Fibroblast of peridontal ligament (primary cell): ENCODE results near the gene TULP4.
"Not testable (repeated sequence)": the region's sequence is repeated elsewhere in the genome, so short reads cannot be mapped to it uniquely, and the experiment has no call there.

Experiments
- DNase-seq: peaks from one replicate; pipeline ENCODE4 v3.0.0-alpha.2; 2010; ENCODE audit errors: extremely low read depth

Gene TULP4

GRCh38 chr6:158527858-158528257 is 215.6 kb downstream of the TULP4 start:
- DNase-seq = not testable (repeated sequence)

GRCh38 chr6:158528826-158529225 is 216.6 kb downstream of the TULP4 start:
- DNase-seq = no peak

GRCh38 chr6:158529629-158530028 is 217.4 kb downstream of the TULP4 start:
- DNase-seq = no peak

GRCh38 chr6:158531566-158531965 is 219.3 kb downstream of the TULP4 start:
- no peak for DNase-seq

DNA sequence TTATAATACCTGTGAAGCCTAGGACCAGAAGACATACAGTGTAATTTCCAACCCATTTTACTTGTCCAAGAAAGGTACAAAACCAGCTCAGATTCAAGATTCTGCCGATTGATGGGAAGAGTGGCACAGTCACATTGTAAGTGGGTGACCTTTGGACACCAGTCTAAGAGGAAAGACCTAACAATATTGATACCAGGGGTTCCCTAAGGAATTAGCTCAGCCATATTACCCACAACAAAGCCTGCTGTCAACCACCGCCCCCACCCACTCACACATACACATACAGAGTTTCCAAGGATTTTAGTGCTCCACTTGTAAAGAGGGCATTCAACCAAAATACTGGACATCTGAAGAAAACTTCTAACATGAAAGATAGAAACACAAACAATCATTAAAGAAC is 219.7 kb downstream of the TULP4 start:
- no peak for DNase-seq

- peak; percentile 69 for DNase-seq
Observed at GRCh38 chr6:158536084-158536890, 224.0 kb downstream of the TULP4 start.

- no peak for DNase-seq
Observed at GRCh38 chr6:158536891-158537798, 224.9 kb downstream of the TULP4 start.

DNA sequence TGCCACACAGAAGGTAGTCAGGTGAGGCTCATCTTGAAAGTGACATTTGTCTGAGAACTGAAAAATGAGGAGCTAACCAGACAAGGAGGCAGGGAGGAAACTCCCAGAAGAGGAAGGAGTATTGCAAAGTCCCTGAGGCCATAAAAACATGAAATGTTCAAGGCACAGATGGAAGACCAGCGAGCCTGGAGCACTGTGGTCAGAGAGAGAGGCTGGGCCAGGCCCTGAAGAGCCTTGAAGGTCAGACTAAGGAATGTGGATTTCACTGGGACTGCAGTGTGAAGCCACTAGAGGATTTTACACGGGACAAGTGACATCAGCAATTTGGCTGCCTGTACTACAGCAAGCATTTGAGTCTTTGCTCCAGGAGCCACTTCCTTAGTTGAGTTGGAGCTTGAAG is 226.5 kb downstream of the TULP4 start:
- no peak for DNase-seq

DNA sequence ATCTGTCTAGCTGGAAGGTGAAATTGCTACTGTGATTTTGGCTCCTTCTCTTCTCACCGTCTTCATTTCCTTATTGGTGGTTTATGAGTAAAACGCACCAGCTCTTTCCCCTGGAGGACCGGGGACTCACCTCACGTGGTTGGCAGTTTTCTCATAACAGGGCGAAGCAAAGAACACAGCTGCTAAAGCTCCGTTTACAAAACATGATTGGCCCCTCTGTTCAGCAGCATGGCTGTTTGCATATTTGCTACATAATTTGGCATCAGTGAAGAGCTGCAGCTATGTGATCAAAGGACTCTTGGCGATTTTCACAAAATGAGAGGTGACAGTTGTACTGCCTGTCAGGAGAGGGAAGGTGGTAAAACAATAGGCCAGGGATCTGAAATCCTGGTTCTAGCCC is 227.1 kb downstream of the TULP4 start:
- no peak for DNase-seq

GRCh38 chr6:158539881-158540280 is 227.6 kb downstream of the TULP4 start:
- no peak for DNase-seq

GRCh38 chr6:158543606-158544185 is 231.4 kb downstream of the TULP4 start:
- DNase-seq = no peak

DNA sequence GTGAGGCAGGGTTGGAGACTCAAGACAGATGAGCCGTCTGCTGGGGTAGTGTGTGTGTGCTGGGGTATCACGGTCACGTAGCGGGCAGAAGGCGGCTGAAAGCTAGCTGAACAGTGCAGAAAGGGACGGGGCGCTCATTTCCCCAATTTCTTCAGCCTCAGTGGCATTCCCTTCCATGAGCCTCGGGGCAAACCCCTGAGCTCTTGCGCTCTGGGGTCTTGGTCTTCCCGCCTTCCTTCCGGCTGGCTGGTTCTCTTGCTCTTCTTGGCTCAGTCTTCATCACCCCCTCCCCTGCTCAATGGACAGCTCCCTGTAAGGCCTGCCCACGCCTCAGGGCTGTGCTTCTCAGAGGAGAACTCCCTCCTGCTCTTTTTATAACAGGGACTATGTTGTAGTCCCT is 232.2 kb downstream of the TULP4 start:
- DNase-seq = no peak

- no peak for DNase-seq
Observed at GRCh38 chr6:158545043-158545966, 233.0 kb downstream of the TULP4 start.

GRCh38 chr6:158548418-158549161 is 236.3 kb downstream of the TULP4 start:
- DNase-seq = no peak

GRCh38 chr6:158552055-158552795 is 240.0 kb downstream of the TULP4 start:
- no peak for DNase-seq

DNA sequence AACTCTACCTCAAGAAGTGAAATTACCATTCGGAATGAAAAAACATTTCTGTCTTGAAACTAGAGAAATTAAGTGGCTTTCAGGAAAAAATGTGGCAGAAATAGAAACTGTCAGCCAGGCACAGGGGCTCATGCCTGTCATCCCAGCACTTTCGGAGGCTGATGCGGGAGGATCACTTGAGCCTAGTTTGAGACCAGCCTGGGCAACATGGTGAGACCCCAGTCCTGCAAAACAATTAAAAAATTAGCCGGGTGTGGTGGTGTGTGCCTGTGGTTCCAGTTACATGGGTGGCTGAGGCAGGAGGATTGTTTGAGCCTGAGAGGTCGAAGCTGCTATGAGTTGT is 240.5 kb downstream of the TULP4 start:
- no peak for DNase-seq

DNA sequence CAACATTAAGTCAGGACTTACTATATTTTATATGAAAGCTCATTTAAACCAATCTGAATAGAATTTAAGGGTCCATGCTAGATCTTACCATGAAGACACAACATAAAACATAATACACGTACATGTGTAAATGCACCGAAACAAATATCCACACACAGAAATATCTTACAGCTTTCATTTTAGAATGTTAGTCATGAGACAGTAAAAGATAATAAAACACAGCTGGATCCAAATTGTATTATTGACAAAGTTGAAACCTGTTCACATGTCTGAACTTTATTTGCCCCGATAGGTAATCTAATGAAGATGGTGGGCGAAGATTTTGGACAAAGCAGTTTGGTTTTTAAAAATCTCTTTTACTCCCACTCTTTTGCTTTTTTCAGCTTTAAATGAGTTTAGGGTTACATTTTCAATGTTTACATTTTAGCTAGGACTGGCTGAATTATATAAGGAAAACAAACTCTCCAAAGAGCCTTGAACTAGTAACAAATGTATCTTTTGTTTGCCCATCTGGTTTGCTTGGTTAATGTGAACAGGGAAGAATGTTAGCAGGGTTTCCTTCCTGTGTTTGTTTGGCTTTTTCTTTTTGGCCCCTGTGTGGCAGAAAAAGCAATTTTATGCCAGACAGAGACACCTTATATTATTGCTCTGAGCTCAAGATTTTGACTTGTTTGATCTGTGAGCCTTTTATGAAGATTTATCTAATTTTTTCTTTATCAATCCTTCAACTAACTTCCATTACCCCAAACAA is 242.5 kb downstream of the TULP4 start:
- DNase-seq = peak; percentile 35

DNA sequence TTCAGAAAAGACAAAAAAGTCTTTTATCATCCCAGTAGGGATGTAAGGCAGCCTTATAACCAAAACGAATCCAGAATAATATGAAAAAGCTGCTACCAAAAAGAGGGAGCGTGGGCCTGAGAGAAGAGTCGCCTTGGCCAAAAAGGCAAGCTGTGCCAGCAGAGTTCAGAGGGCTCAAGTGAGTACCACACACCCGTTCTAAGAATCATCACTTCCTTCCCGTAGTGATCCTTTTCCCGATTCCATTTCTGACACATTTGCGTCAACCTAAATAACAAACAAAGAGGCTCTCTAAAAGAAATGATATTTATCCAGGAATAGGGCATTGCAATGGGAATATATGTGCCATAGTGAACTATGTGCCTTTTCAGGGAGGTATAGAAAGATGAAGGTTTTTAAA is 243.8 kb downstream of the TULP4 start:
- no peak for DNase-seq

GRCh38 chr6:158557110-158557509 is 244.8 kb downstream of the TULP4 start:
- not testable (repeated sequence) for DNase-seq
